Activated CD4-positive, alpha-beta memory T cell treated with anti-CD3 and anti-CD28 coated beads for 36 hours (primary cell): ENCODE results near the gene PTPN12. TPM values are rescaled to one million over a fixed set of nuclear protein-coding genes. Genes with fewer than 3 reads are reported as not detected.
A peak's percentile ranks its signal among the peaks of the same experiment; 100 is the strongest.

Experiments used
- CTCF ChIA-PET: fragments of 350-600 bp; sonication (Branson Sonifier 250); formaldehyde crosslinking; loops from one replicate; lab custom pipeline; 2021; ENCODE audit warnings: antibody characterized with exemption, inconsistent platforms; lab: Charles Lee
- POLR2A ChIA-PET: fragments of 350-600 bp; sonication (Branson Sonifier 250); formaldehyde crosslinking; loops from one replicate; lab custom pipeline; 2021; ENCODE audit warnings: antibody characterized with exemption; lab: Charles Lee
- DNase-seq: peaks from one replicate; pipeline ENCODE4 v3.0.0-alpha.2; 2020
- H3K27ac Mint-ChIP-seq: one replicate; pipeline ENCODE4 v1.8.0; 2021; ENCODE audit warnings: mixed read lengths
- H3K27me3 Mint-ChIP-seq: one replicate; pipeline ENCODE4 v1.8.0; 2021; ENCODE audit warnings: mixed read lengths
- H3K36me3 Mint-ChIP-seq: one replicate; pipeline ENCODE4 v1.8.0; 2021; ENCODE audit warnings: mixed read lengths
- H3K4me1 Mint-ChIP-seq: one replicate; pipeline ENCODE4 v1.8.0; 2021; ENCODE audit warnings: low read depth, mixed read lengths
- H3K4me3 Mint-ChIP-seq: one replicate; pipeline ENCODE4 v1.8.0; 2021; ENCODE audit warnings: mild to moderate bottlenecking, mixed read lengths
- H3K9me3 Mint-ChIP-seq: one replicate; pipeline ENCODE4 v1.8.0; 2021; ENCODE audit warnings: mixed read lengths
- intact Hi-C: fragments of 100-400 bp; cut with micrococcal nuclease; formaldehyde crosslinking; loops from one replicate; pipeline ENCODE4 v1.15.1; 2023
- total RNA-seq, 2 experiments: library from RNA; stranded (reverse); gene quantifications; one replicate each; pipeline ENCODE4 v1.2.3, GENCODE V29; 2021

Gene PTPN12
- total RNA-seq, 2 experiments from 2014 or later, result 9.6 to 12.1 TPM

DNA sequence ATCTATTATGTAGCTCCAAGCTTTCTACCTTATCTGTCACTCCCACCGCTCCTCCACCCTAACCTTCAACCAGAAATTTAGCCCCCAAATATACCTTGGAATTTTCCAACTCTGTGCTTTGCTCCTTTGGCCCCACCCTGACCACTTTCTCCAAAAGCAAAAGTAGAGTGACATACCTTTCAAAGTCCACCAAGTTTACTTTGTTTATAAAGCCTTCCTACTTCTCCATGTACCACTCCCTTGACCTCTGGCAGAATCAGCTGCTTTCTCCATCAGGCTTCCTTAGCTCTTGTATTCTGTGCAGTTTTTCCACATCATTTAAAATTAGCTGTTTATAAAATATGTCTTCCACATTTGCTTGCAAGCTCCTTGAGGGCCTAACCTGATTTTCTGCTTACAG, 118.3 kb downstream of the PTPN12 start:
- POLR2A ChIA-PET, result no interaction called here
- intact Hi-C loops, result loop anchor here (5.0 kb wide), 1 partner anchor 282 kb away; no protein-coding TSS in a partner anchor

DNA sequence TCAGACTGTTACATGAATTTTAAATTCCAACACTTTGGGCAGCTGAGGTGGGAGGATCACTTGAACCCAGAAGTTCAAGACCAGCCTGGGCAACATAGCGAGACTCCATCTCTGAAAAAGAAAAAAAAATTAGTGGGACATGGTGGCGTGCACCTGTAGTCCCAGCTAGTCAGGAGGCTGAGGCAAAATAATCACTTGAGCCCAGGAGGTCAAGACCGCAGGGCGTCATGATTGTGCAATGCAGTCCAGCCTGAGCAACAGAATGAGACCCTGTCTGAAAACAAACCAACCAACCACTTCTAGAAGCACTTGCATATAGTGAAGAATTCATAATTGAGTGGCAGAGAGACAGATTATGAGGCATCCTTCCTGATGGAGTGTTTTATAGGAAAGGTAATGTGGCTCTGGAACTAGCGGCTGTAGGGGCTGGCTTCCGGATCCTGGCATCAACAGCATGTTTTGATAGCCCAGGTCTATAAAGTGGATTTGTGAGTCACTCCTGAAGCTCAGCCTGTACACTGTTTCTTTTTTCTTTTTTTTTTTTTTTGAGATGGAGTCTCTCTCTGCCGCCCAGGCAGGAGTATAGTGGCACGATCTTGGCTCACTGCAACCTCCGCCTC, 118.9 kb downstream of the PTPN12 start:
- intact Hi-C loops, result loop anchor here (5.0 kb wide), 1 partner anchor 281 kb away; no protein-coding TSS in a partner anchor
- H3K4me1 Mint-ChIP-seq, result no peaks in the 10 kb centered on the region
- no peaks in the 10 kb centered on the region for H3K27me3 Mint-ChIP-seq
- H3K36me3 Mint-ChIP-seq, result no peaks in the 10 kb centered on the region
- H3K4me3 Mint-ChIP-seq, result no peak overlapping the region
- no peaks in the 10 kb centered on the region for H3K9me3 Mint-ChIP-seq
- H3K27ac Mint-ChIP-seq, result no peak overlapping the region
- POLR2A ChIA-PET, result no interaction called here
- no peak for DNase-seq
- CTCF ChIA-PET, result interaction anchor here (0.7 to 12.6 kb wide), 5 partner anchors 9 to 425 kb away, joined by 3 to 156 read pairs (median 3); no protein-coding TSS in a partner anchor

More for the DNA sequence above, 118.3 kb downstream of the PTPN12 start:
- CTCF ChIA-PET, result interaction anchor here (1.5 to 12.6 kb wide), 3 partner anchors 10 to 105 kb away, joined by 3 to 156 read pairs (median 33); no protein-coding TSS in a partner anchor
- Mint-ChIP-seq H3K36me3 (no peaks in the 10 kb centered on the region), H3K4me3 (no peak overlapping the region), H3K9me3 (no peaks in the 10 kb centered on the region), H3K27ac (no peak overlapping the region), H3K27me3 (no peaks in the 10 kb centered on the region), H3K4me1 (no peaks in the 10 kb centered on the region)
- DNase-seq, result no peak

DNA sequence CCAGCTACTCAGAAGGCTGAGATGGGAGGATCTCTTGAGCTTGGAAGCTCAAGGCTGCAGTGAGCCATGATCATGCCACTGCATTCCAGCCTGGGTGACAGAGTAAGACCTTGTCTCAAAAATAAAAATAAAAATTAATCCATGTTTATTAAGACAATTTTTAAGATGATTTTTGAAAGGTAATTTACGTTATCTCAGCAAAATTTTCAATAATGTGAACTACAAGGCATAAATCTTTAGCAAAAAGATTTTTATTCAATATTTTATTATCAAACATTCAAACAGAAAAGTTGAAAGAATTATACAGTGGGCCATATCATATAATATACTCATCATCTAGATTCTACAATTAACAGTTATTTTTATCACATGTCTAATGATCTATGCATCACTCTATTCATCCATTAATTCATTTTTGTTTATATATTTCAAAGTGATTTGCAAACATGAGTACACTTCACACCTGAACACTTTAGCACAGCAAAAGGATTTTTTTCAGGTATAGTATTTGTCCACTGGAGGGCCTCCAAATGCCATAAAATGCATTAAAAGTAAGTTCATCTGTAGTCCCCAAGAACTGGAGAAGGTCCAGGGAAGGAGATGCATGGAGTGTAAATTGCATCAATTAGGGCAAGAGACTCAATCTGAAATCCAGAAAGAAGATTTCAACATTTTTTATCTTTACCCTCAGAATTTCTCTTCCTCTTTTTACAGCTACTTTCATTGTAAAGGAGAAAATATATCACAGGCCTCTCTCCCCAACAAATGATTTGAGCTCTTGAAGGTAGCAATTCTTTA, 120.5 kb downstream of the PTPN12 start:
- Mint-ChIP-seq H3K27ac (no peak overlapping the region), H3K27me3 (no peaks in the 10 kb centered on the region), H3K4me1 (no peaks in the 10 kb centered on the region), H3K4me3 (no peak overlapping the region), H3K9me3 (no peaks in the 10 kb centered on the region), H3K36me3 (no peaks in the 10 kb centered on the region)
- DNase-seq, result no peak
- intact Hi-C loops, result loop anchor here (1.0 to 5.0 kb wide), 3 partner anchors 102 to 383 kb away; no protein-coding TSS in a partner anchor
- ChIA-PET POLR2A (no interaction called here), CTCF (interaction anchor here (0.7 to 12.6 kb wide), 25 partner anchors 8 to 1246 kb away, joined by 3 to 156 read pairs (median 5); partner anchors contain the start of genes RSBN1L and TMEM60)

DNA sequence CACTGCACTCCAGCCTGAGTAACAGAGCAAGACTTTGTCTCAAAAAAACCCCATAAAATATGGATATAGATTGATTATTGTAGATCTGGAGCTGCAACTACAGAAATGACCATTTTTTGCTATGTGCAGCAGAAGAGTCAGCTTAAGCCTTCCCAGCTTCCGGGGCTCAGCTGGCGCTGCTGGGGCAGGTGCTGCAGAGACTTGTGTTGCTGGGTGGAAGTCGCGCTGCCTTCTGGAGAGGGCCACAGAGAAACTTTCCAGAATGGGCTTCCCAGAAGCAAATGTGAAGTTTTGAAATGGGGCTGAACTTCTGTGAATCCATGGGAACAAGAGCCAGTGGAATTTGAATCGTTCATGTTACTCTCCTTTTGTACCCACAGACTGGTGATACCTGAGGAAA, 121.8 kb downstream of the PTPN12 start:
- intact Hi-C loops, result loop anchor here (2.0 to 5.0 kb wide), 2 partner anchors 278 to 382 kb away; no protein-coding TSS in a partner anchor
- no peak for DNase-seq
- ChIA-PET POLR2A (no interaction called here), CTCF (interaction anchor here (0.6 to 12.6 kb wide), 21 partner anchors 10 to 1347 kb away, joined by 3 to 156 read pairs (median 5); partner anchors contain the start of genes RSBN1L and TMEM60)
- H3K4me1 Mint-ChIP-seq, result no peaks in the 10 kb centered on the region
- no peaks in the 10 kb centered on the region for H3K36me3 Mint-ChIP-seq
- no peak overlapping the region for H3K4me3 Mint-ChIP-seq
- no peak overlapping the region for H3K27ac Mint-ChIP-seq
- H3K9me3 Mint-ChIP-seq, result no peaks in the 10 kb centered on the region
- H3K27me3 Mint-ChIP-seq, result no peaks in the 10 kb centered on the region

DNA sequence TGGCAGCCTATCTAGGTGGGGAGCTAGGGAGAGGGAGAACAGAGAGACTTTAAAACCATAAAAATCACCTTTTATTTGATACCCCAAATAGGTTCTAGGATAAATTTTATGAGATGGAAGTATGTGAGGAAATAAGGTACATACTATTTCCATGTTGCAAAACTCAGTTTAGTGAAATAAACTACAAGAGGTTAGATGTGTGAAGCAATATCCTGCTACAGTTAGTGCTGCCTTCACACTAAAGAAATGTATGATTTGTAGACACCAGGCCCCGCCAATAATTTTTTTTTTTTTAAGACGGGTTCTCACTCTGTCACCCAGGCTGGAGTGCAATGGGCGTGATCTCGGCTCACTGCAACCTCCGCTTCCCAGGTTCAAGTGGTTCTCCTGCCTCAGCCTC, 124.7 kb downstream of the PTPN12 start:
- H3K4me1 Mint-ChIP-seq, result no peaks in the 10 kb centered on the region
- POLR2A ChIA-PET, result interaction anchor here (0.6 kb wide), 1 partner anchor 70 kb away, joined by 6 read pairs; no protein-coding TSS in a partner anchor

DNA sequence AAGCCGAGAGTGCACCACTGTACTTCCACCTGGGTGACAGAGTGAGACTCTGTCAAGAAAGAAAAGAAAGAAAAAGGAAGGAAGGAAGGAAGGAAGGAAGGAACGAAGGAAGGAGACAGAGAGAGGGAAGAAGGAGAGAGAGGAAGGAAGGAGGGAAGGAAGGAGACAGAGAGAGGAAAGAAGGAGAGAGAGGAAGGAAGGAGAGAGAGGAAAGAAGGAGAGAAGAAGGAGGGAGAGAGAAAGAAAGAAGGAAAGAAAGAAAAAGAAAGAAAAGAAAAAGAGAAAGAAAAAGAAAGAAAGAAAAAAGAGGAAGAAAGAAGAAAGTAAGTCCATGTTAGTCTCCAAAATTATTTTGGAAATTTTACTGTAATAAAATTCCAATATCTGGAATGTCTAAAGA, 125.8 kb downstream of the PTPN12 start:
- Mint-ChIP-seq H3K9me3 (no peaks in the 10 kb centered on the region), H3K4me1 (no peaks in the 10 kb centered on the region), H3K27ac (no peak overlapping the region), H3K27me3 (no peaks in the 10 kb centered on the region), H3K36me3 (no peaks in the 10 kb centered on the region), H3K4me3 (no peak overlapping the region)
- DNase-seq, result no peak
- intact Hi-C loops, result no loop called here
- CTCF ChIA-PET, result no interaction called here
- POLR2A ChIA-PET, result no interaction called here

More for the DNA sequence above, 124.7 kb downstream of the PTPN12 start:
- CTCF ChIA-PET, result interaction anchor here (0.7 to 12.6 kb wide), 3 partner anchors 10 to 116 kb away, joined by 3 to 156 read pairs (median 3); no protein-coding TSS in a partner anchor
- no peaks in the 10 kb centered on the region for H3K36me3 Mint-ChIP-seq
- no peak overlapping the region for H3K27ac Mint-ChIP-seq
- H3K9me3 Mint-ChIP-seq, result no peaks in the 10 kb centered on the region
- intact Hi-C loops, result no loop called here
- H3K27me3 Mint-ChIP-seq, result no peaks in the 10 kb centered on the region
- no peak for DNase-seq
- no peak overlapping the region for H3K4me3 Mint-ChIP-seq

DNA sequence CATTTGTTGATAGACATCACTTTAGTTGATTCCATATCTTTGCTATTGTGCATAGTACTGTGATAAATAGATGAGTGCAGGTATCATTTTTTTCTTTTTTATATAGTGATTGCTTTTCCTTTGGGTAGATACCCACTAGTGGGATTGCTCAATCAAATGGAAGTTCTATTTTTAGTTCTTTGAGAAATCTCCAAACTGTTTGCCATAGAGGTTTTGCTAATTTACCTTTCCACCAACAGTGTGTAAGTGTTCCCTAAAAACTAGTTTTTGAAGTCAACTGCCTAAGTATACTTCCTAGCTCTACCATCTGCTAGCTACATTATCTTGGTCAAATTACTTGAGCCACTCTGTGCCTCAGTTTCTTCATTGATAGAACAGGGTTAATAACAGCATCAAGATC, 127.6 kb downstream of the PTPN12 start:
- intact Hi-C loops, result no loop called here
- H3K4me3 Mint-ChIP-seq, result no peak overlapping the region
- ChIA-PET POLR2A (no interaction called here), CTCF (interaction anchor here (0.5 to 1.8 kb wide), 4 partner anchors 9 to 306 kb away, joined by 3 to 7 read pairs (median 3); no protein-coding TSS in a partner anchor)
- DNase-seq, result no peak
- no peaks in the 10 kb centered on the region for H3K36me3 Mint-ChIP-seq
- no peaks in the 10 kb centered on the region for H3K27me3 Mint-ChIP-seq
- no peaks in the 10 kb centered on the region for H3K4me1 Mint-ChIP-seq
- H3K27ac Mint-ChIP-seq, result no peak overlapping the region
- no peaks in the 10 kb centered on the region for H3K9me3 Mint-ChIP-seq

DNA sequence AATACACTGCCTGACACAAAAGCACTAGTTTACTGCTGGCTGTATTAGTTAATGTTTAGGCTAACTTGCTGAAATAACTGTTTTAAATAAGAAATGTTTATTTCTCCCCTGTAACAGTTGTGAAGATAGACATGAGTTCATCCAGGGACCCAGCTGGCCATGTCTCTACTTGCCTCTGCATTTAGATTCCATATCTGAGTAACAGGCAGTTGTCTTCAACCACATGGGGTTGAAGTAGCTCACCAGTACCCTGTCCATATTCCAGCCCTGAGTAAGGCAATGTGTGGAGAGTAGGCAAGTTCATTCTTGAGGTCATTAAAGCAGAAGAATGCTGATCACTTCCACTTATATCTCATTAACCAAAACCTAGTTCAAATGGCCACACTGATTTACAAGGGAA, 128.1 kb downstream of the PTPN12 start:
- H3K4me3 Mint-ChIP-seq, result no peak overlapping the region
- no peaks in the 10 kb centered on the region for H3K27me3 Mint-ChIP-seq
- CTCF ChIA-PET, result interaction anchor here (0.5 to 1.8 kb wide), 4 partner anchors 9 to 305 kb away, joined by 3 to 7 read pairs (median 3); no protein-coding TSS in a partner anchor
- H3K27ac Mint-ChIP-seq, result no peak overlapping the region
- POLR2A ChIA-PET, result no interaction called here
- H3K36me3 Mint-ChIP-seq, result no peaks in the 10 kb centered on the region
- H3K9me3 Mint-ChIP-seq, result no peaks in the 10 kb centered on the region
- H3K4me1 Mint-ChIP-seq, result no peaks in the 10 kb centered on the region
- no peak for DNase-seq
- intact Hi-C loops, result no loop called here

DNA sequence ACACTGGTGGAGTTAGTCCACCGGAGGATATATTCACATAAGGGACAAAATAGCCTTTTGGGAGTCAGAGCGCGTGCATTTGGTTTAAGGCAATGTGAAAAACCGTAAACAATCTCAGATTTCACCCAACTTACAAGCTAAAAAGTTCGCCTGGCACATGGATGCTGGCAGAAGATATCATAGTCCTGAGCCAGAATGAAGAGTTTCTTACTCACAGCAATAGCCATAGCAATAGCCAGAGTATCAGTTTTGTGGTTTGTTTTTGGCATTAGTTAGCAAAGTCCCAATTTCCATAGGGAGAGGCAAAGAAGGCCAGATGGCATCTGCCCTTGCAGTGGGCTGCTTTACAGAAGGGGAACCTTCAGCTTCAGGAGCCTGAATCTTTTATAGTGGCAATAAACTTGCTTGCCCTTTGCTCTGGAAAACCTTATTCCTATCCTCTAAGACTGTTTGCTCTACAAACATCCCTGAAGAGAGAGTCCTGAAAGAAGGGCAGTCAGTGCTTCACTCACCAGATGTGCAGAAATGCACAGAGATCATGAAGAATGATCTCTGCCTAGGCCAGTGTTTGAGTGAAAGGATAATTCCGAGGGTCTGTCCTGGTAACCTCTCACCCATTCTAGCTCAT, 130.5 kb downstream of the PTPN12 start:
- Mint-ChIP-seq H3K4me1 (no peaks in the 10 kb centered on the region), H3K27me3 (no peaks in the 10 kb centered on the region), H3K27ac (no peak overlapping the region), H3K9me3 (no peaks in the 10 kb centered on the region), H3K4me3 (no peak overlapping the region), H3K36me3 (no peaks in the 10 kb centered on the region)
- DNase-seq, result no peak
- intact Hi-C loops, result no loop called here
- POLR2A ChIA-PET, result no interaction called here
- CTCF ChIA-PET, result interaction anchor here (1.0 kb wide), 1 partner anchor 92 kb away, joined by 3 read pairs; no protein-coding TSS in a partner anchor

DNA sequence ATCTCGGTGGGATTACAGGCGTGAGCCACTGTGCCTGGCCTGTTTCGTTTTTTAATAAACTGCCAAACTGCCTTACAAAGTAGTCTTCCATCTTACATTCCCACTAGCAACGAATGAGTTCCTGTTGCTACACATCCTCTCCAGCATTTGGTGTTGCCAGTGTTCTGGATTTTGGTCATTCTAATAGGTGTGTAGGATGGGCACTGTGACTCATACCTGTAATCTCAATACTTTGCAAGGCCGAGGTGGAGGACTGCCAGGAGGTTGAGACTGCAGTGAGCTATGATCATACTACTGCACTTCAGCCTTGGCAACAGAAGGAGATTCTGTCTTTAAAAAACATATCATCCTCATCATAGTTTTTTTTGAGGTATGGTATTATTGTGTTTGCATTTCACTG, 137.8 kb downstream of the PTPN12 start:
- CTCF ChIA-PET, result interaction anchor here (1.0 kb wide), 2 partner anchors 16 to 23 kb away, joined by 3 to 6 read pairs; no protein-coding TSS in a partner anchor
- Mint-ChIP-seq H3K36me3 (peaks cover 4% of the 10 kb centered on the region), H3K27ac (no peak overlapping the region), H3K4me1 (peaks cover 4% of the 10 kb centered on the region), H3K4me3 (no peak overlapping the region), H3K27me3 (no peaks in the 10 kb centered on the region), H3K9me3 (no peaks in the 10 kb centered on the region)
- POLR2A ChIA-PET, result no interaction called here
- intact Hi-C loops, result no loop called here
- DNase-seq, result peak; percentile 33

DNA sequence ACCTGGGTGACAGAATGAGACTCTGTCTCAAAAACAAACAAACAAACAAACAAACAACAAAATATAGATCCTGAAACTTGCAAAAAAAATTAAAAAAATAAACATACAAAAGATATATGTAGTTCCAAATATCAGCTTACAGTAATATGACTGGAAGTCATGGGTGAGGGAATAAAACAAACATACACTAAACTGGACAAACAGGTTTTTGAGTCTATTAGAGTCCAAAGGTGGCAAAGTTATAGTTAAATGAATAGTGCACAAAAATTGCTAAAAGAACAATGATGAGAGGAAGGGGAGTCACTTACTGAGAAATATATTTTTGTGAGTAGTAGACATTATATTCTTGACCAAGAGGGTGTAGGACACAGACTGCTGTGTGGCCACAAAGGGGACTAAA, 142.5 kb downstream of the PTPN12 start:
- DNase-seq, result no peak
- no peak overlapping the region for H3K4me3 Mint-ChIP-seq
- peaks cover 12% of the 10 kb centered on the region for H3K36me3 Mint-ChIP-seq
- intact Hi-C loops, result no loop called here
- no peaks in the 10 kb centered on the region for H3K27me3 Mint-ChIP-seq
- H3K4me1 Mint-ChIP-seq, result peaks cover 6% of the 10 kb centered on the region
- ChIA-PET POLR2A (no interaction called here), CTCF (no interaction called here)
- no peak overlapping the region for H3K27ac Mint-ChIP-seq
- no peaks in the 10 kb centered on the region for H3K9me3 Mint-ChIP-seq
